H1 (cell line): ENCODE measurements around the gene PATJ. TPM values are rescaled to one million over a fixed set of nuclear protein-coding genes. Genes with fewer than 3 reads are reported as not detected.

ENCODE experiments used
- ASH2L ChIP-seq: fragments of 200-600, 300-600 bp; sonication (generic); IDR thresholded peaks from one replicate; pipeline ENCODE4 v1.7.1; 2017; ENCODE audit warnings: low read length
- CBX8 ChIP-seq: fragments of 300-800, 300-1000 bp; sonication (generic); IDR thresholded peaks from 2 replicates; pipeline ENCODE4 v1.7.1; 2016; ENCODE audit warnings: low read depth, low read length, borderline replicate concordance
- CHD7 ChIP-seq: fragments of 300-600 bp; sonication (generic); IDR thresholded peaks from 2 replicates; pipeline ENCODE4 v1.7.1; 2012; ENCODE audit warnings: low read length, moderate library complexity, mild to moderate bottlenecking, inconsistent platforms; ENCODE audit not compliant: insufficient replicate concordance
- CTBP2 ChIP-seq: IDR thresholded peaks from 2 replicates; pipeline ENCODE4 v1.7.0; 2011; ENCODE audit warnings: borderline replicate concordance, mild to moderate bottlenecking, moderate library complexity, mixed read lengths, low read length; ENCODE audit not compliant: insufficient read depth, insufficient read length
- KDM4A ChIP-seq: IDR thresholded peaks from one replicate; pipeline ENCODE4 v1.7.1; 2012; ENCODE audit warnings: low read depth, mild to moderate bottlenecking, moderate library complexity, low read length, inconsistent platforms; ENCODE audit not compliant: severe bottlenecking
- MAFK ChIP-seq: IDR thresholded peaks from 2 replicates; pipeline ENCODE4 v1.6.1; 2012; ENCODE audit warnings: low read depth, mild to moderate bottlenecking, improper control_type of control experiment, low read length
- NANOG ChIP-seq: IDR thresholded peaks from 2 replicates; pipeline ENCODE4 v1.6.1; 2011; ENCODE audit warnings: low read length, low read depth, mild to moderate bottlenecking, inconsistent platforms; ENCODE audit not compliant: insufficient read depth, poor library complexity, severe bottlenecking
- POU5F1 ChIP-seq: IDR thresholded peaks from 2 replicates; pipeline ENCODE4 v1.6.1; 2011; ENCODE audit warnings: low read depth, mild to moderate bottlenecking, low read length, moderate library complexity
- SIRT6 ChIP-seq: IDR thresholded peaks from one replicate; pipeline ENCODE4 v1.7.1; 2012; ENCODE audit warnings: low read length, inconsistent platforms
- SIX5 ChIP-seq: IDR thresholded peaks from 2 replicates; pipeline ENCODE4 v1.6.1; 2011; ENCODE audit warnings: mild to moderate bottlenecking, low read depth, low read length
- SUZ12 ChIP-seq: fragments of 200-600 bp; sonication (generic); IDR thresholded peaks from 2 replicates; pipeline ENCODE4 v1.6.1; 2012; ENCODE audit warnings: mild to moderate bottlenecking, inconsistent platforms, low read length, moderate library complexity, mixed read lengths
- TBP ChIP-seq: IDR thresholded peaks from 2 replicates; pipeline ENCODE4 v1.6.1; 2011; ENCODE audit warnings: low read depth, low read length, improper control_type of control experiment
- polyA plus RNA-seq, 7 experiments: library from polyadenylated mRNA; depleted of rRNA in 3 of 7; stranded (reverse) in 5 of 7; unstranded in 2 of 7; fragments of >200 nt in 5 of 7; fragments of 200-250 nt in 2 of 7; gene quantifications; 1 replicate in 5 of 7; 2 replicates in 1 of 7; 4 replicates in 1 of 7; pipeline versions ENCODE4 v1.2.1 to v1.2.3, GENCODE V29; 2011 to 2013; ENCODE audit warnings: missing spikeins in 2 of 7, mixed read lengths in 2 of 7
- total RNA-seq: library from RNA; stranded (reverse); fragmentation: NEBNext Ultra II Directional; extraction: Animal tissue kit (Norgen Biotek cat#: 25700); gene quantifications from 2 replicates; pipeline ENCODE4 v1.2.1, GENCODE V29; 2021

PATJ gene
- total and polyA plus RNA-seq, 2 of the 8 experiments (the other 6 are each of a cell fraction or from before 2014, with no cell fraction given): 8.2 to 55.6 TPM

DNA sequence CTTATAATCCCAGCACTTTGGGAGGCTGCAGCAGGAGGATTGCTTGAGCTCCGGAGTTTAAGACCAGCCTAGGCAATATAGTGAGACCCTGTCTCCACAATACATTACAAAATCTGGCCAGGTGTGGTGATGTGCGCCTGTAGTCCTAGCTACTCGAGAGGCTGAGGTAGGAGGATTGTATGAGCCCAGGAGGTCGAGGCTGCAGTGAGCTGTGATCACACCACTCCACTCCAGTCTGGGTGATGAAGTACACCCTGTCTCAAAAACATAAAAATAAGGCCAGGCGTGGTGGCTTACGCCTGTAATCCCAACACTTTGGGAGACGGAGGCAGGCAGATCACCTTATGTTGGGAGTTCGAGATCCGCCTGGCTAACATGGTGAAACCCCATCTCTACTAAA is 480.0 kb downstream of the PATJ start (continued):
- TF ChIP-seq CHD7 (no peak), SIRT6 (no peak), MAFK (no peak), SIX5 (no peak), KDM4A (no peak), TBP (no peak), ASH2L (no peak), CBX8 (no peak), SUZ12 (no peak), NANOG (no peak), CTBP2 (no peak), POU5F1 (no peak)
